ENCODE results near the gene SNTG2. TPM values are rescaled to one million over a fixed set of nuclear protein-coding genes. Genes with fewer than 3 reads are reported as not detected.

The SNTG2 gene
- total RNA-seq, 2 experiments from 2014 or later: 0.52 to 1.1 TPM

- CTCF ChIA-PET: no interaction called here
- POLR2A ChIA-PET: no interaction called here
These were observed 24.9 kb upstream of the SNTG2 start for GRCh38 chr2:925711-926110.

GRCh38 chr2:926259-926793 lies 24.3 kb upstream of the SNTG2 start:
- CTCF ChIA-PET: no interaction called here

GRCh38 chr2:926896-927295 lies 23.8 kb upstream of the SNTG2 start:
- ChIA-PET CTCF (no interaction called here), POLR2A (no interaction called here)

More at GRCh38 chr2:926259-926793, 24.3 kb upstream of the SNTG2 start:
- POLR2A ChIA-PET: no interaction called here

- ChIA-PET CTCF (no interaction called here), POLR2A (no interaction called here)
These were observed 21.5 kb upstream of the SNTG2 start for GRCh38 chr2:929011-929735.

GRCh38 chr2:929925-930324 lies 20.7 kb upstream of the SNTG2 start:
- ChIA-PET CTCF (no interaction called here), POLR2A (no interaction called here)

- POLR2A ChIA-PET: no interaction called here
- CTCF ChIA-PET: no interaction called here
These were observed 19.7 kb upstream of the SNTG2 start for GRCh38 chr2:930935-931334.

GRCh38 chr2:932320-933115 lies 18.1 kb upstream of the SNTG2 start:
- ChIA-PET POLR2A (no interaction called here), CTCF (no interaction called here)

GRCh38 chr2:933734-934295 lies 16.8 kb upstream of the SNTG2 start:
- CTCF ChIA-PET: no interaction called here
- POLR2A ChIA-PET: no interaction called here

GRCh38 chr2:937530-937929 lies 13.1 kb upstream of the SNTG2 start:
- ChIA-PET CTCF (no interaction called here), POLR2A (no interaction called here)

GRCh38 chr2:938181-939005 lies 12.3 kb upstream of the SNTG2 start:
- ChIA-PET POLR2A (no interaction called here), CTCF (no interaction called here)

- POLR2A ChIA-PET: no interaction called here
- CTCF ChIA-PET: no interaction called here
These were observed 10.6 kb upstream of the SNTG2 start for GRCh38 chr2:939936-940601.

- ChIA-PET CTCF (no interaction called here), POLR2A (no interaction called here)
These were observed 8.8 kb upstream of the SNTG2 start for GRCh38 chr2:941871-942270.

- ChIA-PET CTCF (no interaction called here), POLR2A (no interaction called here)
These were observed 7.7 kb upstream of the SNTG2 start for GRCh38 chr2:942775-943460.

GRCh38 chr2:943461-943797 lies 7.2 kb upstream of the SNTG2 start:
- ChIA-PET POLR2A (no interaction called here), CTCF (no interaction called here)

GRCh38 chr2:943821-944220 lies 6.8 kb upstream of the SNTG2 start:
- CTCF ChIA-PET: no interaction called here
- POLR2A ChIA-PET: no interaction called here

GRCh38 chr2:944693-945092 lies 6.0 kb upstream of the SNTG2 start:
- POLR2A ChIA-PET: no interaction called here
- CTCF ChIA-PET: no interaction called here

GRCh38 chr2:945104-945503 lies 5.5 kb upstream of the SNTG2 start:
- CTCF ChIA-PET: no interaction called here

GRCh38 chr2:946073-946948 lies 4.3 kb upstream of the SNTG2 start:
- ChIA-PET POLR2A (no interaction called here), CTCF (no interaction called here)

More at GRCh38 chr2:945104-945503, 5.5 kb upstream of the SNTG2 start:
- POLR2A ChIA-PET: no interaction called here

Measured in activated CD8-positive, alpha-beta memory T cell treated with anti-CD3 and anti-CD28 coated beads for 36 hours (primary cell).